Measurements from ENCODE around the gene MYCBP2.
"Not testable (repeated sequence)": the region's sequence is repeated elsewhere in the genome, so short reads cannot be mapped to it uniquely, and the experiment has no call there.

Gene MYCBP2

DNA sequence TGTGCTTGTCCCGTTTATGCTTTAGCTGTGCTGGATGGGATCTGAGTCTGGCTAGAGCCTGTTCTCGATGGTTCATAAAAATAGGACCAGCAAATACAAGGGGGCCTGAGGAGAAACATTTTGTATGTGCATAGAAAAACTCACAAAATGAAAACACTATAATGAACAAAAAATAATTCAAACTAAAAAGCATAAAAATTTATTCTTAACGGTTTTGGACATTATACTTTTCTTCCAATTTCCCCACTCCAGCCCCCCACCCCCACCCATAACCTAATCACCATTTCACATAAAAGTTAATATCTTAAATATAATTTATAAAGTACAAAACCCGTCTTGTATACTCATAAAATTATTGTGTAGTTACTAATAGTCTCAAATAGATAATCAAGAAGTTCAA lies 93.7 kb downstream of the MYCBP2 start:
- no peak overlapping the region for H3K4me3 ChIP-seq (ENCODE audit: low read length)
- no peak for DNase-seq (ENCODE audit: low read depth, low spot score)

DNA sequence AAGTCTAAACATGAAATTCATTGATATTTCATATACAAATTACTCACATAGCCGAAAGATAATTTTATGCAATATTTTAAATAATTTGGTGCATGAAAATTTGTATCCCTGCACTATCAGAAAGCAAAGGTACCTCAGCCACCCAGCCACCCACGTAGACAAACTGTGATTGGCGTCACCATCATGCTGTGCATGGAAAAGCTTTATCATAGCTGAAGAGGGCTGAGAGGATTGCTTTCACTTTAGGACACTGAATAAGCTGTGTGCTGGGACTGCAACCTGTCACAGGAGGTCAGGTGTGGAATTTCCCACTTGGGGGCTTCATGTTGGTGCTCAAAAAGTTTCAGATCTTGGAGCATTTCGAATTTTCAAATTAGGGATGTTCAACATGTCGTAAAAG lies 96.3 kb downstream of the MYCBP2 start:
- H3K4me3 ChIP-seq (ENCODE audit: low read length): no peak overlapping the region
- no peak for DNase-seq (ENCODE audit: low read depth, low spot score)

DNA sequence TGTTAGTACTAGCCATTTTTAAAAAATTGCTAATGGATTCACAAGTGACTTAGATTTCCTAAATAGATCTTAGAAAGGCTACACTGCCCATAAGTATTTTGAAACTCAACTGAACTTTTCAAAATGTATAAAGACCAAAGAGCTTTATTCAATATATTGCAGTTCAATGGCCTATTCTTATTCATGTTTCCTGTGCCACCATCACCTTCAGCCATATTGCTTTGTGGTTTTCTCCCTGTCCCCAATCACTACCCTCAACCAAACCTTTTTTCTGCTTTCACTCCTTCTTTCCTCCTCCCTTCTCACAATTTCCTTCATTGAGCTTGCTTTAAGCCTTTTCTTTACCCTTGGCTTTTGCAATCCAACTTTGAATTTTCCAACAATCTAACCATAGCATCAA lies 100.9 kb downstream of the MYCBP2 start:
- H3K4me3 ChIP-seq (ENCODE audit: low read length): no peak overlapping the region
- DNase-seq (ENCODE audit: low read depth, low spot score): no peak

DNA sequence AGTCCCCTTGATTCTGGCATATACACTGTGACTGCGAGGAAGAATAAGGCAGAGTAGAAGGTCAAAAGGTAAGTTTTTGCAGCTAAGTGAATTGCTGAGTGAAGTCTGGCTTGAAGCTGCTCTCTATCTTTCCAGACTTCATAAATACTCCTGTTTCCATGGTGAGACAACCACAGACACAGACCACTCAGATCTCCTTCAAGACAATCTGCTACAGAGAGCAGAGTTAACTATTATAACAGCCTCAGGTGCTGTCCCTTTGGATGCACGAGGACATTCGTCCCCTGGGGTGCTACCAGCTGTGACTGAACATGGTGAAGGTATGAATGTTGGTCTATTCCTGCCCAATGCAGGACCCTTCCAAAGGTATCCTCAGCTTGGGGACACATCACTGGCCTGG lies 104.0 kb downstream of the MYCBP2 start:
- no peak for DNase-seq (ENCODE audit: low read depth, low spot score)
- no peak overlapping the region for H3K4me3 ChIP-seq (ENCODE audit: low read length)

DNA sequence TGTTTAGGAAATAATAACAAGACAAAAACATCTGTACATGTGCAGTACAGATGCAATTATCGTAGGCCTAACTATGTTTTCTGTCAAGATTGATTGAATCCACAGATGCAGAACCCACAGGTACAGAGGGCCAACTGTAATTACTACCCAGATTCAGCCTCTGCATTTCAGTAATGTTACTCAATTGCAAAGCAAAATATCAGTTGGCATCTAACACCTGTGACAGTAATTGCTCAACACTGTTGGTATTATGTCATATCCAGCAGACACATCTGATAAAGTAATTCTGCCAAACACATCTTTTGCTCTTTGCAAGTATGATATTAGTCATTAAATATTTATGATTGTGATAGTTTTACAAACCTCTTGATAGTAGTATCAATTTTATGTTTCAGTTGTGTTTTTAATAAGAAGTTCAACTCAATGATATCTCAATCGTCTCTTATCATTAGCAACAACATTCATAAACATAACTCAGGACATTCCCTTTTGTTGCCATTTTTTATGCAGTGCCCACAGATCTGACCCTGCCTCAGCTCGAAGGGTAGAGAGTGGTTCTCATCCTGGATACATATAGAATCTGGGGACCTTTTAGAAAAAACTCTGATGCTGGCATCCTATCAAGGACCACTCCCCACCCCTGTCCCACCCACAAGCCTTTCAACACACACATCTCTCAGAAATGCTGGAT lies 104.7 kb downstream of the MYCBP2 start:
- DNase-seq (ENCODE audit: low read depth, low spot score): no peak

DNA sequence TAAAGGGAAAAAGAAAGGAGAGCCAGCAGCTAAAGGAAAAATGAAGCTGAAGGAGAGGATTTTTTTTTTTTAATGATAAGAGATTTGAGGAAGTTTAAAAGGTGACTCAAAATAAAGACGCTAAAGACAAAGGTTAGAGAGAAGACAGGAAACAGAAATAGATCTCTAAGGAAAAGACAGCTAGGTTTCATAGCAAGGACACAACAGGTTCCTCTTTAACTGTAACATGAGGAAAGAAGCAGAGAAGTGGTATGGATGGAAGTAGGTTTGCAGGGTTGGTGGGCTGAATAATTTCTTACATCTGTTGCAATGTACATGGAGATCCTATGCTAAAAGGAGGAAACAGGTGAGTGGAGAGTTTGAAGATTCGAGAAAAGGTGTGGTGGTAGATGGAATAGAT lies 107.5 kb downstream of the MYCBP2 start:
- DNase-seq (ENCODE audit: low read depth, low spot score): no peak

More for the DNA sequence above, 104.7 kb downstream of the MYCBP2 start:
- H3K4me3 ChIP-seq (ENCODE audit: low read length): no peak overlapping the region

DNA sequence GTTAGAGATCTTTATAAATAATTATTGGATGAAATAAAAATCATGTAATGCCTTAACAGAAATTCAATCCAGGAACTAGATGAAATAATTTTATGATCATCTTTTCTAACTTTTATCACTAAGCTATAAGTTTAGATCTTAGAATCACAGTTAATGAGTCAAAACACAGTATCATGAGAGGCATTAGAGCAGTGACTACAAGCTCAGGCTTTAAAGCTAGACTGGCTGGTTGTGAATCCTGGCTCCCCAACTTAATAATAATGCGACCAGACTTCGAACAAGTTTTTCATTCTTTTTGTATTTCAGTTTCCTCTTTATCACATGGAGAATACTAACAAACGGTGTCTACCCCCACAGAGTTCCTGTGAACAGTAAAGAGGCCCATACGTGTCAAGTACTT lies 108.6 kb downstream of the MYCBP2 start:
- no peak for DNase-seq (ENCODE audit: low read depth, low spot score)

More for the DNA sequence above, 107.5 kb downstream of the MYCBP2 start:
- no peak overlapping the region for H3K4me3 ChIP-seq (ENCODE audit: low read length)

DNA sequence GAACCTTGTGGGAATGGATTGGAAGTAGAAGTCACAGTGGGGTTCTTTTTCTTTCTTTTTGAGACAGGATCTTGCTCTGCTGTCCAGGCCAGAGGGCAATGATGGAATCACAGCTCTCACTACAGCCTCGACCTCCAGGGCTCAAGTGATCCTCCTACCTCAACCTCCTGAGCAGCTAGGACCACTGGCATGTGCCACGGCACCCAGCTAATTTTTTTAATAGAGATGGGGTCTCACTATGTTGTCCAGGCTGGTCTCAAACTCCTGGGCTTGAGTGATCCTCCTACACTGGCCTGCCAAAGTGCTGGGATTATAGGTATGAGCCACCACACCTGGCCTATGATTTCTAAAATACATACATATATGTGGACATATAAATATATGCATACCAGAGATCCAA lies 111.4 kb downstream of the MYCBP2 start:
- H3K4me3 ChIP-seq (ENCODE audit: low read length): no peak overlapping the region
- no peak for DNase-seq (ENCODE audit: low read depth, low spot score)

More for the DNA sequence above, 108.6 kb downstream of the MYCBP2 start:
- no peak overlapping the region for H3K4me3 ChIP-seq (ENCODE audit: low read length)

DNA sequence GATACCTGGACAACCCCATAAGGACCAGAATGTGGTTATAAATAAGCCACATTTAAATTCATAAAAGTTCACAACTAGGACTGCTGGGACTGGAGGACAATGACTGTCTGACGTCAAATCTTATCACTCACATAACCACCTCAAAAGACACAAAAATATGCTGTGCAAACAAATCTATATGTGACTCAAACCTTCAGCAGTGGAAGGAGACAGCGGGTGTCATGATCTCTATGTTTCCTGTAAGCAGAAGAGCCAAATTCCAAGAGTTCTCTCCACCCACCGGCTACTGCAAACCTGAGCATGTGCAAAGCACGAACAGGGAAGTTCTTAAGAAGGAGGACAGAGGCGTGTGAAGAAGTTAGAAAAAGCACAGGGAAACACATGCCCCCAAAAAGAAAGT lies 113.2 kb downstream of the MYCBP2 start:
- H3K4me3 ChIP-seq (ENCODE audit: low read length): no peak overlapping the region
- no peak for DNase-seq (ENCODE audit: low read depth, low spot score)

DNA sequence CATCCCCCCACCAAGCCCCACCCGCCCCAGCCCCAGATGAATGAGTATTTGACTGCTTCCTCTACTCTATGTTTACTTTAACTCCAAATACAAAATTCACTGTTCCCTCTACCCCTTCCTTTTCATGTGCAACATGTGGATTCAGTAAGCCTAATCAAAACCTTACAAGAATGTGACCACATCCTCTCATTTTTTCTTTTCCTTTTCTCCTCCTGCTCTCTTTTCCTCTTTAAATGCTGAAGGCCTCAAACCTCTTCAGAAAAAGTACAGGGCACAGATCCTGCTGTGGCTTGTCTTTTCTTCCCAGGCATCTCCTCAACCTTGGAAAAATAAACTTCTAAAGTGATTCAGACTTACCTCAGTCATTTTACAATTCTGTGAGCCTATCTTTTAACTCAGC lies 119.0 kb downstream of the MYCBP2 start:
- no peak overlapping the region for H3K4me3 ChIP-seq (ENCODE audit: low read length)
- peak; percentile 65 for DNase-seq (ENCODE audit: low read depth, low spot score)

DNA sequence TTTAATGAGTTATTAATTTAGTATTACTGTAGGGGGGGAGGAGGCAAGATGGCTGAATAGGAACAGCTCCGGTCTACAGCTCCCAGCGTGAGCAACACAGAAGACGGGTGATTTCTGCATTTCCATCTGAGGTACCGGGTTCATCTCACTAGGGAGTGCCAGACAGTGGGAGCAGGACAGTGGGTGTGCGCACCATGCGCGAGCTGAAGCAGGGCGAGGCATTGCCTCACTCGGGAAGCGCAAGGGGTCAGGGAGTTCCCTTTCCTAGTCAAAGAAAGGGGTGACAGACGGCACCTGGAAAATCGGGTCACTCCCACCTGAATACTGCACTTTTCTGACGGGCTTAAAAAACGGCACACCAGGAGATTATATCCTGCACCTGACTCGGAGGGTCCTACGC lies 127.9 kb downstream of the MYCBP2 start:
- not testable (repeated sequence) for DNase-seq (ENCODE audit: low read depth, low spot score); H3K4me3 ChIP-seq (ENCODE audit: low read length)

DNA sequence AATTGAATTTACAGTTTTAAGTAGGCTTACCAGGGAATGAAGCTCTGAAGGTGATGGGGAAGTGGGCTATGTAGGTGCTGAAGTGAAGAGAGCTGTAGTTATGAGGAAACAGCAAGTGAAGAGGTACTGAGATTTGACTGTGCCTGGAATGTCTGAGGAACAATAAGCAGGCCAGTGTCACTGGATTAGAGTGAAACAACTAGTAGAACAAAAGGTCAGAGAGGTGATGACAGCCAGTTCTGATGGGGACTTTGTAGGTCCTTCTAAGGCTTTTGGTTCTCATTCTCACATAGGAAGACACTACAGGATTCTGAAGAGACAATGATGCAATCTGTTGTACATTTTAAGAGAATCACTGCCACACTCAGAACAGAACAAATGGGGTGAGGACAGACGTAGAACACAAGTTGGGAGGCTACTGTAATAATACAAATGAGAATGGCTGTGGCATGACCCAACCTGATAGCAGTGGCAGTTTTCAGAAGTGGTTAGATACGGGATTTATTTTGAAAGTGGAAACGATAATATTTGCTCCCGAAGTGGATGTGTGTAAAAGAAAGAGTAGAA lies 130.8 kb downstream of the MYCBP2 start:
- no peak for DNase-seq (ENCODE audit: low read depth, low spot score)
- H3K4me3 ChIP-seq (ENCODE audit: low read length): no peak overlapping the region

DNA sequence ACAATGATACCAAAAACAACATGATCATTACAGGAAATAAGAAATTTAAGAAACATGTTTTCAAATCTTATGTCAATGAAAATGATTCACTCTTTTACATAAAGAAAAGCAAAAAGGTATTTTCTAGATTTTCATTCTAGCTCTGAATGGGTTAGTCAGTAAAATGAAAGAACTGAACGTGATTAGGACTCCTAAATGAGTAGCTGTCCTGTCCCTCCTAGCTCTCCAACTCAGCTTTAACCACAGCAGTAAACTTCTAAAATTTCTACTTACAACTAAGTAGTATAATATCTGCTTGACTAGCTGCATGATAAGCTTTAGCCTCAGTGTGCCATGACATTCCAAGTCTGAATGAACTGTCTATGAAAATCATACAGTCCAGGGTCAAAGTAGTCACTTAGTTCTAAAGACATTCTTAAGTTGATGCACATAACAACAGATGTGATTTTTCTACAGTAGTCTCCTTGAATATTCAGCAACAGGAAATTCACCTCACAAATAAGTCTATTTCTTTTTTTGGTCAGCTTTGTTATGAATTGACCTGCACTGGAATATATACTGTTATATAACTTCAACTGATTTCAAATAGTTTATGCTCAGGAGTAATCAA lies 136.4 kb downstream of the MYCBP2 start:
- DNase-seq (ENCODE audit: low read depth, low spot score): no peak
- no peak overlapping the region for H3K4me3 ChIP-seq (ENCODE audit: low read length)

DNA sequence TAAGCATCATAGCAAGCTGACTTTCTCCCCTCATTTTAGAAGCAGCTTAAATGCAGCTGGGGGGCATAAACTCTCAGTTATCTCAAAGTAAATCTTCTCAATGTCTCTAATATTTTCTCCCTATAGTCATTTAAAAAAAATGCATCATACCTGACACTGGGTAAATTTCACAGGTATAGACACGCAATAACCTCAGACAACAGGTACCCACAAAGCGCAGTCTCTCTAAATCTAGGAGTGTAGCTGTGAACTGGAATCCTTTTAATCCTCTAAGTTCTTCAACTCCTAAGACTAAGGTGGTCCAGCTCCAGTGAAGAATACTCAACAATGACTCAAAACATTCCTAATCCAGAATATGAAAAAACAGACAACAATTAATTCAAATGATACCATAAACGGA lies 141.2 kb downstream of the MYCBP2 start:
- DNase-seq (ENCODE audit: low read depth, low spot score): no peak
- H3K4me3 ChIP-seq (ENCODE audit: low read length): no peak overlapping the region

DNA sequence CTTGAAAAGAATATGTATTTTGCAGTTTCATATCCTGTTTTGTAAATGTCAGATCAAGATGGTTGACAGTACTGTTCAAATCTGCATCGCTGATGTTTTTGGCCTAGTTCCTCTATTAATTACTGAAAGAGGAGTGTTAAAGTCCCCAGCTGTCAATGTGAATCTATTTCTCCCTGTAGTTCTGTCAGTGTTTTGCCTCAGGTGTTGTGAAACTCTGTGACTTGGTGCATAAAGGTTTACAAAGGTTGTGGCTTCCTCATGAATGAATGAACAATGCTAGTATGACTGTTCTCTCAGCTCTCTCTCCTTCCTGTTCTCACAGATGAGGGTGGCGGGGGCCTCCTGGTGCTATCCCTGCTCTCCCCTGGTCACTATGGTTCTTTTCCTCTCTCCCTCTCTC lies 142.4 kb downstream of the MYCBP2 start:
- no peak overlapping the region for H3K4me3 ChIP-seq (ENCODE audit: low read length)
- DNase-seq (ENCODE audit: low read depth, low spot score): no peak

DNA sequence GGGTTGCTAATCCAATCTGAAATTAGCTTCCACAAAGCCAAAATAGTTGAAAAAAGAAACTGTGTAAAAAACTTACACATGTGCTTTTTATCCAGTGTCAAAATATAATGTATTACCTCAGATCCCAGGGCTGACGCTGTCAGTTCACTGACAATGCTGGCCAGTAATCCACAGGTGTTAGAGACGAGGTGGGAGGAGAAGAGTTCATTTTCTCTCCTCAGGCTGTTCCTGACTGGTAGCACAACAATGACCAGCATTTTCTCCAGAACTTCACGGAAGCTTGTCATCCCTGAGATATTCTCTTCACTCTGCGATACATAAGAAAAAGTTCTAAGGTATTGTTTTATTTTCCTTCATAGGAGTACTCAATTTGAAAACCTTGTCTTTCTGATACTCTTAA lies 146.9 kb downstream of the MYCBP2 start:
- no peak overlapping the region for H3K4me3 ChIP-seq (ENCODE audit: low read length)
- DNase-seq (ENCODE audit: low read depth, low spot score): no peak

DNA sequence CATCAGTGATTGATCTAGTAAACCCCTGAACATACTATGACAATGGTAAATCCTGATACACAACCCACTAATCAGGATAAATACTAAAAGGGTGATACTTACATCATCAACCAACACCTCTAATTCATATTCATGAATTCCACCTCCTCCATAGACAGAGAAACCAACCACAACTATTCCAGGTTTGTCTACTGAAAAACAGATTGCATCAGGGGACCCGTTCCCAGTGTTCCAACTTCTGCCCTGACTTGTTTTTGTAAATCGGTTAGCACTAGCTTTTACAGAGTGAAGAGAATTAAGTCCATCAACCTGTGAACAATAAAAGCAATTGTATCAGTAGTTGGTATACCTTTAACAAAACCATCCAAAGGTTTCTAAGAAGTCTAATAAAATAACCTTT lies 149.2 kb downstream of the MYCBP2 start:
- DNase-seq (ENCODE audit: low read depth, low spot score): no peak

DNA sequence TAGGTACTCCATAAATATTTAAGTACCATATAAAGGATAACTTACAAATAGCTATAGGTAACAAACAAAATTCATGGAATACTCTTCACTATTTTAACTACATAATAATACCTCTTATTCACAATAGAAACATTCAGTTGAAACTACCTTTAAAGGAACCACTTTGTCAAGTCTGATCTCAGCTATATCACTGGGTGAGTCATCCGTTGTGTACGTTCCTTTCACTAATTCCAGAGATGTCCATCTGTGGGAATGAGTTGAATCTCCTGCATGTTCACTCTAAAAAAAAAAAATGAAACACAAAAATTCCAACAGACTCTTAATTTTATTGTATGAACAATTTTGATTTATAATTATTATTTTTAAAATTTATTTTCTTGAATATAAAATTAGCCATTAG lies 150.5 kb downstream of the MYCBP2 start:
- H3K4me3 ChIP-seq (ENCODE audit: low read length): no peak overlapping the region
- DNase-seq (ENCODE audit: low read depth, low spot score): no peak

More for the DNA sequence above, 149.2 kb downstream of the MYCBP2 start:
- H3K4me3 ChIP-seq (ENCODE audit: low read length): no peak overlapping the region

DNA sequence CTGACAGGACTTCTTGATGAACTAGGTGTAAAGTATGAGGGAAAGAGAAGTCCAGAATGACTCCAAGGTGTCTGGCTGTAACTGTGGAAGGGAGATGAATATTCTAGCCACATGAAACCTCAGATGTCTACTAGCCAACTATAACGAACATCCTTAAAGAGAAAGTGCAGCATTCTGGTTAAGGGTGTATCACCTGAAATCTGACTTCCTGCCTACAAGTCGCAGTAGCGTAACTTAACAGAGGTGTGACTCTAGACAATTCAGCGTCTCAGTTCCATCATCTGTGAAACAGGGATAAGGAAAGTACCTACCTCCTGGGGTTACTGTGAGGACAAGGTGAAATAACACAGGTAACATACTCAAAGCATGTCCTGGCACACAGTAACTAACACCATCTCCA lies 154.2 kb downstream of the MYCBP2 start:
- no peak overlapping the region for H3K4me3 ChIP-seq (ENCODE audit: low read length)
- DNase-seq (ENCODE audit: low read depth, low spot score): no peak

DNA sequence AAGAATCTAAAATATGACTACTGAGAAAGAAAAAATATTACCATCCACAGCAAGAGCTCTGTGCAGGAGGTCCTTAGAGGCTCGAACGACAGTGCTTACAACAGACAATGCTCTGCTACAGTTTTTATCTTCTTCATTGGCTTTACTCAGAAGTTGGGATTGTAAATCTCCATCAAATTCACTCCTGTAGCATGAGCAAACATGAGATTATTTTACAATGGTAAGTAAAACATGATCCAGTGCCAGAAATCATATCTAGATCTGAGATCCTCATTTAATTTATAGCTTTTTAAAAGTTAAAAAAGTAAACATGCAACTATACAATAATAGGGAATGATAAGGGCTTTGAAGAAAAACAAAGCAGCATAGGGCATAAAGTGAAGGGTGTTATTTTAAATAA lies 155.4 kb downstream of the MYCBP2 start:
- H3K4me3 ChIP-seq (ENCODE audit: low read length): no peak overlapping the region
- no peak for DNase-seq (ENCODE audit: low read depth, low spot score)

DNA sequence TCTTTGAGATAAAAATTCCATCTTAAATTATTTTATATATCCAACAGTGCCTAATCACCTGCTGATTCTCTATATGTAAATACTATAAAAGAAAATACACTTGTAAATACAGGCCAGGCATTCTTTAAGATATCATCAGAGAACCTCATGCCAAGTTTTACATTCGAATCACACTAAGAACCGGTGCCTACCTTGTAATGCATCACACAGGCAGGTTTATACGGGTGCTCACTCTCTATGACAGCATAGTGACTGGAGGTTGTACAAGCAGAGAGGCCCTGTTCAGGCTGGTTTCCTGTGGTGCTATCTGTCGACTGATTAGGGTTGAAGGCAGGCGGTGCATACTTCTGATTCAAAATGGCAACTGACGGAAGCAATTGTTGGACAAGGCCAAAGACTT lies 158.7 kb downstream of the MYCBP2 start:
- no peak for DNase-seq (ENCODE audit: low read depth, low spot score)

More for the DNA sequence above, 158.7 kb downstream of the MYCBP2 start:
- no peak overlapping the region for H3K4me3 ChIP-seq (ENCODE audit: low read length)

Data from Jurkat, Clone E6-1 (cell line).